ENCODE results near the gene TIAM2. TPM values are rescaled to one million over a fixed set of nuclear protein-coding genes. Genes with fewer than 3 reads are reported as not detected.
"Not testable (repeated sequence)": the region's sequence is repeated elsewhere in the genome, so short reads cannot be mapped to it uniquely, and the experiment has no call there.

TIAM2 gene
- total RNA-seq, 1 donor from 2014 or later, result 5.9 TPM

- no peak overlapping the region for H3K4me3 ChIP-seq
- DNase-seq, result no peak
- no peak overlapping the region for H3K27ac ChIP-seq
- ATAC-seq, result no peak
- no peaks in the 10 kb centered on the region for H3K36me3 ChIP-seq
- no peaks in the 10 kb centered on the region for H3K27me3 ChIP-seq (ENCODE audit: low read depth)
- no peaks in the 10 kb centered on the region for H3K4me1 ChIP-seq
- H3K9me3 ChIP-seq, result no peaks in the 10 kb centered on the region
- no peak for TF ChIP-seq CTCF (IDR thresholded peaks at IDR 0.05)
- intact Hi-C loops (cut with DNase I), result no loop called here
Measured at GRCh38 chr6:155265843-155266535, 270.9 kb downstream of the TIAM2 start.

GRCh38 chr6:155267411-155267810 lies 272.3 kb downstream of the TIAM2 start:
- DNase-seq (no peak), ATAC-seq (no peak)
- no peaks in the 10 kb centered on the region for H3K4me1 ChIP-seq
- intact Hi-C loops (cut with DNase I), result no loop called here
- H3K27me3 ChIP-seq (ENCODE audit: low read depth), result no peaks in the 10 kb centered on the region
- H3K4me3 ChIP-seq, result no peak overlapping the region
- H3K27ac ChIP-seq, result no peak overlapping the region
- no peak for TF ChIP-seq CTCF (IDR thresholded peaks at IDR 0.05)
- no peaks in the 10 kb centered on the region for H3K9me3 ChIP-seq
- H3K36me3 ChIP-seq, result no peaks in the 10 kb centered on the region

GRCh38 chr6:155268088-155268867 lies 273.2 kb downstream of the TIAM2 start:
- H3K27ac ChIP-seq; H3K9me3 ChIP-seq; H3K36me3 ChIP-seq; H3K27me3 ChIP-seq (ENCODE audit: low read depth); H3K4me1 ChIP-seq; intact Hi-C loops (cut with DNase I); H3K4me3 ChIP-seq; DNase-seq: not testable (repeated sequence)
- peak; percentile 41 to 44 for ATAC-seq
- peak; percentile 25 for TF ChIP-seq CTCF (IDR thresholded peaks at IDR 0.05)

- Histone ChIP-seq H3K4me1 (peaks cover 10% of the 10 kb centered on the region), H3K27me3 (ENCODE audit: low read depth) (no peaks in the 10 kb centered on the region)
- ATAC-seq, result no peak
Measured at GRCh38 chr6:155269765-155270164, 274.6 kb downstream of the TIAM2 start.

GRCh38 chr6:155270561-155271091 lies 275.5 kb downstream of the TIAM2 start:
- no peak overlapping the region for H3K4me3 ChIP-seq
- no peak overlapping the region for H3K27ac ChIP-seq
- peaks cover 11% of the 10 kb centered on the region for H3K4me1 ChIP-seq
- no peak for ATAC-seq
- no peak for DNase-seq
- no peak for TF ChIP-seq CTCF (IDR thresholded peaks at IDR 0.05)
- no peaks in the 10 kb centered on the region for H3K27me3 ChIP-seq (ENCODE audit: low read depth)
- H3K36me3 ChIP-seq, result no peaks in the 10 kb centered on the region
- no peaks in the 10 kb centered on the region for H3K9me3 ChIP-seq
- intact Hi-C loops (cut with DNase I), result no loop called here

More at GRCh38 chr6:155269765-155270164, 274.6 kb downstream of the TIAM2 start:
- no peak overlapping the region for H3K4me3 ChIP-seq
- no peaks in the 10 kb centered on the region for H3K36me3 ChIP-seq
- H3K9me3 ChIP-seq, result no peaks in the 10 kb centered on the region
- H3K27ac ChIP-seq, result no peak overlapping the region
- intact Hi-C loops (cut with DNase I), result no loop called here
- TF ChIP-seq CTCF (IDR thresholded peaks at IDR 0.05), result no peak
- DNase-seq, result no peak

Data from lower lobe of right lung (tissue), 2 donors.